HG03442 (cell line): ENCODE measurements around the gene KLHDC4.
"Not testable (repeated sequence)": the region's sequence is repeated elsewhere in the genome, so short reads cannot be mapped to it uniquely, and the experiment has no call there.

Experiments
- ATAC-seq: cut with Tn5 transposase; IDR thresholded peaks from one replicate; pipeline ENCODE4 v1.9.1; 2021; ENCODE audit warnings: mild to moderate bottlenecking, moderate library complexity; ENCODE audit not compliant: unreplicated experiment

KLHDC4 gene

DNA sequence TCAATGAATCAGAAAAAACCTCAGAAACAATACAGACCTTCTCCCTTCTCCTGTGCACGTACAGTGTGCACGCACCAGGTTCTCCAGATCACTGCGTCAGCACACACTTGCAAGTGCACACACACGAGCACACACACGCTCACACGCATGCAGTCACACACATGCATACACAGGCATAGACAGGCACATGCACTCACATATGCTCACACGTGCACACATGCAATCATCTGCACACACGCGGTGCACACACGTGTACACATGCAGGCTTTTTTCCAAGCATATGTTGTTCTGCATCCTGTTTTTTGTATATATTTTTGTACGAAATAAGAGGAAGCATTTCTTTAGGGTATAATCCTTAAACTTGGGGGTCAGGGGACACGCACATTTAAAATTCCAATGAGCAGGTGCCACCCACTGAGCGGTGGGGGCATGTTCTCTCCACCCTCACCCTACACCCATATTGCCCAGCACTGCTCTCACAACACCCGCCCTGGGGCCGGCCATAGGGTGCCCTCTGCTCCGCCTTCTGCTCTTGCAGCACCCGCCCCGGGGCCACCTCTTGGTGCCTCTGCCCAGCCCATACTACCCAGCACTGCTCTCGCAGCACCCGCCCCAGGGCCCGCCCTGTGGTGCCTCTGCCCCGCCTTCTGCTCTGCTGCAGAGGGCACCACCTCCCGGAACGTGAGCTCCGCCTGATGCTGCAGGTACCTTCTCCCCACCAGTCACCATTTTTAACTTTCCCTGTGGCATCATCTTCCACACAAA is 20.9 kb downstream of the KLHDC4 start:
- no peak for ATAC-seq

DNA sequence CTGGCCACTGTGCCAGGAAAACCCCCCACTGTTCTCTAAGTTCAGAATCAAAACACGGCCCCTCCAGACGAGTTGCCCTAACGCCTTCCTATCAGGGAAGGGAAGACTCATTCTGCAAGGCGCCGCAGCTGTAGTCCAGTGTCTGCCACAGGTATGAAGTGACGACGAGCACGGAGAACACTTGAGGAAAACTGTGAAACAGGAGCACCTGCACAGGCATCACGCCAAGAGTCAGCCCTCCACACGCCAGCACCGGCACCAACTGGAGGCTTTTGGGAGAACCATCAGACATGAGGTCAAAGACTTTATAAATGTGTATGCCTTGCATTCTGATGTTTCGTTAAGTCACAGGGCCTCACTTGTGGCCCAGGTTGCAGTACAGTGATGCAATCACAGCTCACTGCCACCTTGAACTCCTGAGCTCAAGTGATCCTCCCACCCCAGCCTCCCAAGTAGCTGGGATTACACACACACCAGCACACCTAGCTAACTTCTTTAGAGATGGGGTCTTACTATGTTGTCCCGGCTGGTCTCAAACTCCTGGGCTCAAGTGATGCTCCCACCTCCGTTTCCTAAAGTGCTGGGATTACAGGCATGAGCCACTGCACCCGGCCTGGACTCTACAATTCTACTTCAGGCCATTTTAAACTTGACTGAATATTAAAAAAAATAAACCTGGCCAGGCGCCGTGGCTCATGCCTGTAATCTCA is 22.9 kb downstream of the KLHDC4 start:
- ATAC-seq, result no peak

DNA sequence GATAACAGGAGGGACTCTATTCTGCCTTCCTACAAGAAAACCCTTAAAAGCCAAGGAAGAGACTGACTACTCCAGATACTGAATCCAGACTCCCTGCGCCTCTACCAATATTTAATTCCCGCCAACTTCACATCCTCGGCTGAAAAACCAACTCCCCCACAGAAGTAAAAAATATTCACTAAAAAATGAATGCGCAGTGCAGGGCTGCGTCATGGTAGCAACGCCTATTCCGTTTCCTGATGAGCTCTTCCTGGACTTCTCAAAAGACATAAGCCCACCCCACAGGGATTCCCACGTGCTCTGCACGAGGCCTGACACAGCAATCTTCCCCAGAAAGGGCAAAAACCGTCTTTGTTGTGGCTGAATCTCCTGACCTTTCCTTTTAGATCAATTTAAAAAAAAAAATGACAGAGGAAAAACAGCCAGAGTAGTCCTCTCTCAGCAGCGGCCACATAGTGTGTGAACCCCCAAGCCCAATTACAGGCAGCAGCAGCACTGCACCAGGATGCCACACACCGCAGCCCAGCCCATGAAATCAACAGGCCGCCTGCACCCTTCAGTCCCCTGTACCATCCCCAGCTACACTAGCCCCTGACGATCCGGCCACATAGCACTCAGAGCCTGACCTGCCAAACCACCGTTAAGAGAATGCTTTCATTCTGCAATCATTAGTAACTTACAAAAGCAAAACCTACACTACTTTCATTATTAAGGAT is 23.9 kb downstream of the KLHDC4 start:
- no peak for ATAC-seq

DNA sequence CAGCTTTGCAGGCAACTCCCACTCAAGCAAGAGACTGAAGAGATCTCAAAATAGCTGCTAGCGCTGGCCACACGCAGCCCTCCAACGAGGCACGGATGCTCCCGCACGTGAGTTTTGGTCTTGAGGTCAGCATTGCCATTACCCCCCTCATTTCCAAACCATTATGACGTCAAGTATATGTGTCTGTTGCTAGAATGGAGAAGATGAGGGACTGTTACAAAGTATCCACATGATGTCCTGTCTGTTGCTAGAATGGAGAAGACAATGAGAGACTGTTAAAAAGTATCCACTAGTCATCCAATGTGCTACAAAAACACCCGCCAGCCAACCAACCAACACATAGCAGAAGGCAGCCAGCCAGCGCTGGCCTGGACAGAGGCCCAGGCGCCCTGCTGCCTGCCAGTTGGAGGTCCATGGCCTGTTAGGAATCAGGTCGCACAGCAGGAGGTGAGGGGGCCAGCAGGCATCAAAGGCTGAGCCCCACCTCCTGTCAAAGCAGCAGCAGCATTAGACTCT is 24.8 kb downstream of the KLHDC4 start:
- ATAC-seq, result no peak

DNA sequence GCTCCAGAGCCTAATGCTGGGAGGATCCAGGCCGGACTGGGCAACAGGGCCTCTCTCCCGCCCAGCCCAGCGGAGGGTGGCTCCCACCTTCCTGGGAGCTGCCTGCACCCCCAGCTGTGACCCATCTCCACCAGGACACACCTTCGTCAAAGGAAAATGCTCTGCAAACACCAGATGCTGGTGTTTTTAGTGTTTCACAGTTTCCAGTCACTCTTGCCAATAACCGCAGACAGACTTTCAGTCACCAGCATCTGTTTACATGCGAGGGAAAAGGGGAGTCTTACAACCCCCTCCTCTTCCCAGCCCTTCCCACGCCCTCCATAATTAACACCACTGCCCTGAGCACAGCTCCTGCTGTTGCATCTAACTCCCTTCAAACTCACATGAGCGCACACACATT is 25.3 kb downstream of the KLHDC4 start:
- ATAC-seq, result no peak

DNA sequence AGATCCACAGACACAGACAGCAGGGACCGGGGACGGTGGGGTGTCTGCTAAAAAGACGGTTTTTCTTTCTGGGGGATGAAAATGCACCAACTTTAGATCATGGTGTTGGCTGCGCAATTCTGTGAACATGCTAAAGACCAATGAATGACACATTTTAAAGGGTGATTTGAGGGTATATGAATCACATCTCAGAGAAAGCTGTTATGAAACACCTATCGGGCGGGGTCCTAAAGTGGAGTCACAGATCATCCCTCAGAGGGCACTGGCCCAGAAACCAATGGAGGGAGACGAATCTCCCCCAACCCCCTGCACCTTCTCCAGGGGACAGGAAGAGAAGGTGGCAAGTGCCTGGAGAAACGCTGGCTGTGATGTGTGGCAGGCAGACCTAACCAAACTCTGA is 26.0 kb downstream of the KLHDC4 start:
- no peak for ATAC-seq

DNA sequence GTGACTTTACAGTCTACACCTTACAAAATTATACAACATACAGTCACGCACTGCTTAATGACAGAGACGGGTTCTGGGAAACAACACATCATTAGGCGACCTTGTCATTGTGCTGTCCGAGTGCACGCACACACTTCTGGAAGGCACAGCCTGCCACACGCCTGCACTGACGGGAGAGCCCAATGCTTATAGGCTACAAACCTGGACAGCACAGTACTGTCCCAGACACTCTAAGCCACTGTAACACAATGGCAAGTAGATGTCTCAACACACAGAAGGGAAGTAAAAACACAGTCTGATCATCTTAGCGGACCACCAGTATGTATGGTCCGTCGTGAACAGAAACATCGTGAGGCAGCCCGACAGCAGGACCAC is 29.8 kb downstream of the KLHDC4 start:
- no peak for ATAC-seq

DNA sequence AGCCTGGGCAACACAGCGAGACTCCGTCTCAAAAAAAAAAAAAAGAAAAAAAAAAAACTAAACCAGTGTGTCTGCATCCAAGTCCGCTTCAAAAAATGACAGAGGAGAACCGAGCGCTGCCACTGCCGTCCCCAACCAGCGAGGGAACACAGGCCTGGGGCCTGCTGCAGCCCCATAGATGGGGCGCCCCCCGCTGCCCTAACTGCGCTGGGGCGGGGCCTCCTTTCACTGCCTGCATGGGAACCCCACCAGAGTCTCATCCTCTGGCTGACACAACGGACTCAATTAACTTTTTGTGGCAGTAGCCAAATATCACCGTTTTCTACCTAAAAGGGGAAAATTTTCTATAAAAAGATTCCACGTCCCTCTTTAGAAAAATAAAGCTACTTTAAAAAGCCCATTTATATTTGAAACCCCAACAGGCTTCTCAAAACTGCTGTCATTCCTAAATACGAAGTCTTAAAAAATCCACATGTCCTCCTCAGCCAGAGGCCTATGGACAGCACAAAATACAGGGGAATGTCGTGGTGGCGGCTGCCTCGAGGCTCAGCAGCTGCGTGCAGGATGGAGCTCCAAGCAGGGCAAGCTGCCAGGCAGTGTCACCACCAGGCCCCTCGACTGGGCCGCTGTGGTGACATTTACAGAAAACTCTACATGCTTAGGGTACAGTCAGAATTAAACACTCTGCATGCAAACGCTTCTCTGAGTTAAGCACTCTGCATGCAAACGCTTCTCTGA is 30.3 kb downstream of the KLHDC4 start:
- ATAC-seq, result no peak

DNA sequence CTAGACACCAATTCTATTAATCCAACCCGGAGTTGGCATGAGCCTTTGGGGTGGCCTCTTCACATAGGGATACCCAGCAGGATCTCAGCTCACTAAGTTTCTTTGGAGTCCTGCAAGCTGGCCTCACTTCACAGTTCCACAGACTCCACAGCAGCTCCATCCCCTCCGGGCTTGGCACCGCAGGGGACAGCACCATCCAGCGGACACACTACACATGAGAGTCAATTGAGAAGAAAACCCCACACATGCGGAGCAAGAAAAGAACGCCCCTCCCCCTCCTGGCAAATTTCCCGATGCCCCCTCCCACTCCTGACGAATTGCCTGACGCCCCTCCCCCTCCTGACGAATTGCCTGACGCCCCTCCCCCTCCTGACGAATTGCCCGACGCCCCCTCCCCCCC is 31.1 kb downstream of the KLHDC4 start:
- no peak for ATAC-seq

DNA sequence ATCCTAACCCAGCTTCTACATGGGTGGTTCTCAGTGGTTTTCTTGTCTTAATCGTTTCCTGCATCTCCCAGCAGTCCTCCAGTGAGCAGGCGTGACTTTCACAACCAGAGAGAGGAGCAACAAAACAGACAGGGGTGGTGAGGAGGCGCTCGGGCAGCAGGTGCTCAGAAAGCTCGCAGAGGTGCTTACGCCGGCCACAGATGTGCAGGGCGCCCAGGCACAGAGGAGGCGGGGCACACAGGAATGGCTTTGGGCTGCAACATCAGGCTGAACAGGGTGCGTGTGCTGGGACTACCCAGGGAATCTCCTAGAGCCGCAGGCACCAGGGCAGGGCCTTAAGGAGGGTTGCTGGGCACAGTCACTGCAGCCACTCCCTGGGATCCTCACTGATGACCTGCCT is 32.6 kb downstream of the KLHDC4 start:
- ATAC-seq, result no peak

DNA sequence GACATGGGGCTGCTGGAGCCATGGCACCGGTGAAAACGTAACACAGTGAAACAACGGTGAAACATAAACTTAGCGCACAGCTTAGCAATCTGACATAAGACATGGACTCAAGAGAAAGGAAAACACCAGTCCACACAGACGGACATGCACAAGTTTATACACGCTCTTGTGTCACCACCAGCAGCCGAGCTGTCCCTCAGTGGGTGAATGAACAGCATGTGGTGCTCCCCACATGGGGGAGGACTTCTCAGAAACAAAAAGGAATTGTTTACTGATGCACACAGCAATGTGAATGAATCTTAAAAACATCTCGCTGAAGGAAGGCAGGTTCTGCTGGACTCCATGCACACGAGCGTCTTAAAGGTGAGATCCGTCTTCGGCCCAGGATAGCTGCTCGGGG is 34.2 kb downstream of the KLHDC4 start:
- no peak for ATAC-seq

DNA sequence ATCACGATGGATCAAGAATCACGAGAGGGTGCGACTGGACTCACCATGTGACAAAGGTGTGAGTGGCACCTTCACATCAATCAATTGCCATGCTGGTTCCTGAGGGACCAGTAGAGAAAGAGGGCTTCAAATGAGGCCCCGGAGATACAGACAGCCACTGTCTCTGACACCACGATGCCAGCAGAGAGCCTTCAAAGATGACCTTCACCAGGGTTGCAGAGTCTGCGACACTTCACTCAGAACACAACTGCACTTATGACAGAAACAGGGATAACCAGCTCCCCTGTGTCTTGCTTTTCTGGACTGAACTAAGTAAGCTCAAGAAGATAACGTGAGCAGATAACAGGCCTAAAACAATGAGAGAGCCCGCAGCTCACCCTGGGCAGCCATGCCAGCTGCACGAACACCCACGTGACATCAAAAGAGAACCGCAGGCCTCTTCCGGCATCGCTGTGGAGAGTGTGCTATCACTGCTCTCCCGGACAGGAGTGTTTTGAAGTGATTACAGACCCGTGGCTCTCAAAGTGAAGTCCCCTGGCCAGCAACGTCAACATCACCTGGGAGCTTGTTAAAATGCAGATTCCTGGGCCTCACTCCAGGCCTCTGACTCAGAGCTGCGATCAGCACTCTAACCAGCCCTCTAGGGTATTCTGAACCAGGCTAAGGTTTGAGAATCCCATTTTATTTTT is 36.4 kb downstream of the KLHDC4 start:
- no peak for ATAC-seq

DNA sequence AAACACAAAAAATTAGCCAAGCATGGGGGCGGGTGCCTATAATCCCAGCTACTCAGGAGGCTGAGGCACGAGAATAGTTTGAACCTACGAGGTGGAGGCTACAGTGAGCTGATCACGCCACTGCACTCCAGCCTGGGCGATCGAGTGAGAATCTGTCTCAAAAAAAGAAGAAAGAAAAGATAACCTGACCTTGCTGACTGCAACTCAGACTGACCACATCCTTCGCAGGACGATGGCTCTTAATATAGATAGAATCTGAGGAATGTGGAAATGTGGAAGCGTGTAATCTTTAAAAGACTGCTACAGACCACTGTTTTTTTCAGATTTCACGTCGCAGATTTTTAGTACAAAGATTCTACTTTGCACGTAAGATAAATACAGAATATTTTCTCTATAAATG is 37.8 kb downstream of the KLHDC4 start:
- ATAC-seq, result no peak

DNA sequence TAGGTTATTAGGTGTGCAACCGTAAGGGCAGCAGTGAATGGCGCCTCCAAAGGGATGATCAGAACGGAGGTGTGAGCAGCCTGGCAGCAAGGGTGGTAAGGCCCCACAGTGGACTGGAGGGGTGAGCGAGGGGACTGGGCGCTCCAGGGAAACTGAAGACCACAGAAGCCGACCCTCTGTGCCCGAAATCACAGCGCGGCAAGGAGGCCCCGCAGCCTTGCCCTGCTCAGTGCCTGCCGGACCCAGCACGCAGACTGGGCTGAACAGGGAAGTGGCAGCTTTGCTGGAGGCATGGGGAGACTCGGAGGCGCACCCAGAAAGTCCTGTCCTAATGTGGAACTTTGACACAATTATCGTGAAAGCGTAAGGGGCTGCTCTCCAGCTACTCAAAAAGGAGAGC is 38.4 kb downstream of the KLHDC4 start:
- ATAC-seq, result no peak

DNA sequence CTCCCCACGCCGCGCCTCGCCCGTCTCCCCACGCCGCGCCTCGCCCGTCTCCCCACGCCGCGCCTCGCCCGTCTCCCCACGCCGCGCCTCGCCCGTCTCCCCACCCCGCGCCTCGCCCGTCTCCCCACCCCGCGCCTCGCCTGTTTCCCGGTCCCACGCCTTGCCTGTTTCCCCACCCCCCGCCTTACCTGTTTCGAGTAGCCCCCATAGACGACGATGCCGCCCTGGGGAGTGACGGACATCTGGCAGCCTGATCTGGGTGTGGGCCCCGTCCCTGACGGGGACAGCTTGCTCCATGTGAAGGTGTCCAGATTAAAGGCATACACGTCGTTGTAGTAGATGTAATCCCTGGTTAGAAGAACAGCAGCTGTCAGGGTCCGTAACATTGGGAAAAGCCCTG is 39.2 kb downstream of the KLHDC4 start:
- ATAC-seq, result not testable (repeated sequence)

DNA sequence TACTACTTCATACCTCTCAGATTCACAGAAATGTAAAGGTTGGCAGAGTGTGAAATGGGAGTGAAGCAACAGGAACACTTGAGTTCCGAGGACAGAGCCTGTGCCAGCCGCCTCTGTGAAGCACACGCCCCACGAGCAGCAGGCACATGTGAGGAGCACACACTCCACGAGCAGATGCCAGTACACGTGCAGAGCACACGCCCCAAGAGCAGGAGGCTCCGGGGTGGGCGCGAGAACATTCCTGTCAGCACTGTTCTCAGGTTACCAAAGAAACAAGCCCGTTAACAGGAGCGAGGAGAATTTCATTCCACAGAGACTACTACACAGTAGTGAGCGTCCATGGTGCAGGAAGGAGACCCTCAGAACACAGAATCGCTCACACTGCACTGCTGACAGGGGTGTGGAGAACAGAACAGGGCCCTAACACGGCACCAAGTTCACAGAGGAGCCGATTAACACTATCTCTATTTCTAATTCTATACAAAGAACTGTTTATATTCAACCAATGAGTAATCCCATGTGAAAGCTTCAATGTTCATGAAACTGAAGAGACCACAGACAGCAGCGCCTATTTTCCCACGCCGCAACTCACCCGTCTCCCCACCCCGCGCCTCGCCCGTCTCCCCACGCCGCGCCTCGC is 40.1 kb downstream of the KLHDC4 start:
- ATAC-seq, result no peak

DNA sequence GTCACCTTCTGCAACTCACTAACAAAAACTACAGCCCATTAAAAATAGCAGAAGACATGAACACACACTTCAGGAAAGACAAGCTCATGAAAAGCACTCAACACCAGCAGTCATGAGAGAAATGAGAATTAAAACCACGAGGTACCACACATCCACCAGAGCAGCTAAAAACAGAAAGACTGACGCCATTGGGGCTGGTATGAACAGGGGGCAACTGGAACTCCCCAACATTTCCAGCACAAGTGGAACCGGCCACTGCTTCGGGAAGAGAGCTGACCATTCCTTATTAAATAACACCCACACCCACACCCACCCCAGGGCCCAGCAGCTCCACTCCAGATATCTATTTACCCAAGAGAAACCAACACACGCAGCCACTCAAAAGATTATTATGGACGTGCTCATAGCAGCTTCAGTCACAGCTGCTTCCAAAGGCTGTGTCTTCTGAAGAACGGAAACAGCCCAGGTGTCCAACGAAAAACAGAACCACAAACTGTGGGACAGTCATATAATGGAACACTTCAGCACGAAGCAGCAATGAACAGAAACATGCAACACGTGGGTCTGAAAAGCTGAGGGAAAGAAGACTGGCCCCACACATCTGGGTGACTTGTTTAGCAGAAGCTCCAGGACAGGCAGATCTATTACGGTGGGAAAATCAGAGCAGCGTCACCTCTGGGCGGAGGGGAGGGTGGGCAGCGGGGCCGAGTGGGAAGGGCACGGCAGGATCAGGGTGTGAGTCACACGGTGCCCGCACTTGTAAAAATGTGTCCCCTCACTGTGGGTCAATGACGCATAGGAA is 41.1 kb downstream of the KLHDC4 start:
- peak; percentile 45 for ATAC-seq

DNA sequence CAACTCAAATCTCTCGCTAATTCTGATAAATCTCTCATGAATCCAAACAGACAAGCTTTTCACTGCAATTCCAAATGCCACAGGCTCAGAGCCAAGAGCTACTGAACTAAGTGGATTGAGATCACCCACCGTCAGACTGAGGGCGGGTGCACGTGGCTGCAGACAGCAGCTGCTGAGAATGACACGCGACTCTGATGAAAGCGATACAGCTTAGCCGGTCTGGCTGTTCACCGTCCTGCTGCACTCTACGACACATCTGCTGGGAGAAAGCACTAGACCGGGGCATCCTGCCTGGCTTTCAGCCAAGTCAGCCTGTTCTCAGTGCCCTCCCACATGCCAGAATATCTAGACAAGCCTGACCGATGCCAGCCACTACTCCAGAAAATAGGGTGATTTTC is 42.6 kb downstream of the KLHDC4 start:
- ATAC-seq, result peak; percentile 41

DNA sequence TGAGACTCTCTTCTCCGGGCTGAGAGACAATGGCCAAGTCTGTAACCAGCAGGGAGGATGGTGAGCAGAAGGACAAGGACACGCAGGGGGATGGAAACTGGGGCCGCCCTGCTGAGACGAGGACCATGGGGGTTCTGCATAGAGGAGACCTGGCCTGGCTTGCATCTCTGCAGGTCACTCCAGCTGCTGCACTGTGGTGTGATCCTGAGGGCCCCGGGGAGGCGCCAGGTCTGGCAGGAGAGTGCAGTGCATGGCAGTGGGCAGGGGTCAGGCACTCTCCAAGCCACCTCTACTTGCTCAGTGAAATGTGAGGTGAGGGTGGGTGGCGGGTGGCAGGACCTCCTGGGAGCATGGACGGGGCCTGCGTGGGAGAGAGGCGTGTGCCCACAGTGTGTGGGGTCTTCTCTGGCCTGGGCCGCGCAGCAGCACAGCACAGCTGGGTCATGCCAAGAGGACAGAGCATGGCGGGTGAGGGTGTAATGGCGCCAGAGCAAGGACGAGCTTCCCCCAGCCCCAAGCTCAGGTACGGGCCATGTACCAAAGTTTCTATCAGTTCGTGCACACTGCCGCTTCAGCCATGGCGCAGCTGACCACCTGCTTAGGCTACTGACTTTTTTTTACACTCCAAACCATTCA is 43.1 kb downstream of the KLHDC4 start:
- no peak for ATAC-seq
